GM10266 (cell line): ENCODE results near the gene TMEM141.

Experiments
- DNase-seq: peaks from one replicate; pipeline ENCODE4 v3.0.0; 2012; ENCODE audit errors: extremely low spot score
- CTCF ChIP-seq: IDR thresholded peaks from 2 replicates; pipeline ENCODE4 v1.5.1; 2012; ENCODE audit warnings: mild to moderate bottlenecking, low read depth; ENCODE audit not compliant: control insufficient read depth, insufficient read depth; ENCODE audit errors: missing control alignments

The TMEM141 gene

DNA sequence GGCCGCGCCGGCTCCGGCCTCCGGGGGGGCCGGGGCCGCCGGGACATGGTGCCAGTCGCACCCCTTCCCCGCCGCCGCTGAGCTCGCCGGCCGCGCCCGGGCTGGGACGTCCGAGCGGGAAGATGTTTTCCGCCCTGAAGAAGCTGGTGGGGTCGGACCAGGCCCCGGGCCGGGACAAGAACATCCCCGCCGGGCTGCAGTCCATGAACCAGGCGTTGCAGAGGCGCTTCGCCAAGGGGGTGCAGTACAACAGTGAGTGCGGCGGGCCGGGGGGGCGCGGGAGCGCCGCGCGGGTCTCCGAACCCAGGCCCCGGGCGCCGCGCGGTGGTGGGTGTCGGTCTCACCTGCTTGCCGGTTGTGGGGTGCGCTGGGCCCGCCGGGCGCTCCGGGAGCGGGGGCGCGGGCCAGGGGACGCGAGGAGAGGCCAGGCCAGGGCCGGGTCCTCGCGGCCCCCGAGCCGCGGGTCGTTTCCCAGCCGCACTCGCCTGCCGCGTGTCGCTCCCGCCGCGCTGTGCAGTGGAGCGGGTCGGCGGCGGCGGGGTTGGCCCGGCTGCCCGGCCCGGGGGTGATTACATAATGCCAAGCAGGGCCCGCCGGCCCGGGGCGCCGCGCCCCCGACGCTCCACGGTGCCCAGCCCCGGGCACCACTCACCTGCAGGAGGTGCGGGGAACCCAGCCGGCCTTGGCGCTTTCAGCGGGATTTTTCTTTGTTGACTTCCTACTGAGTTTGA, 17.1 kb downstream of the TMEM141 start:
- TF ChIP-seq CTCF = no peak
- peak; percentile 65 for DNase-seq

DNA sequence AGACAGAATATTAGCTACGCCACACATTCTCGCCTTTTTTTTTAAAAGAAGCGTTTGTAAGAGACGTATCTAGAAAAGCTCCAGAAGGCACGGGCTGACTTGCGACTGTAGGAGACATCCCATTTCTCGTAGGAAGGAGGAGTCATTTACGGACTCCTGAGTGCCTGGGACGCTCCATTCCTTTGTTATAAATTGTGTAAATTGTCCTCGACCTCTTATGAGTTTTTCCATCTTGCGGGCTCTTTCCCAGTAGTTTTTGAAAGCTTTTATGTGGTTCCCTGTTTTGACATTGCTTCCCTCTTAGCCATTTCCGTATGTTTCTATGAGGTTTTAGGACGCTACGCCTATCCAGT, 17.6 kb downstream of the TMEM141 start:
- no peak for DNase-seq
- TF ChIP-seq CTCF = no peak

DNA sequence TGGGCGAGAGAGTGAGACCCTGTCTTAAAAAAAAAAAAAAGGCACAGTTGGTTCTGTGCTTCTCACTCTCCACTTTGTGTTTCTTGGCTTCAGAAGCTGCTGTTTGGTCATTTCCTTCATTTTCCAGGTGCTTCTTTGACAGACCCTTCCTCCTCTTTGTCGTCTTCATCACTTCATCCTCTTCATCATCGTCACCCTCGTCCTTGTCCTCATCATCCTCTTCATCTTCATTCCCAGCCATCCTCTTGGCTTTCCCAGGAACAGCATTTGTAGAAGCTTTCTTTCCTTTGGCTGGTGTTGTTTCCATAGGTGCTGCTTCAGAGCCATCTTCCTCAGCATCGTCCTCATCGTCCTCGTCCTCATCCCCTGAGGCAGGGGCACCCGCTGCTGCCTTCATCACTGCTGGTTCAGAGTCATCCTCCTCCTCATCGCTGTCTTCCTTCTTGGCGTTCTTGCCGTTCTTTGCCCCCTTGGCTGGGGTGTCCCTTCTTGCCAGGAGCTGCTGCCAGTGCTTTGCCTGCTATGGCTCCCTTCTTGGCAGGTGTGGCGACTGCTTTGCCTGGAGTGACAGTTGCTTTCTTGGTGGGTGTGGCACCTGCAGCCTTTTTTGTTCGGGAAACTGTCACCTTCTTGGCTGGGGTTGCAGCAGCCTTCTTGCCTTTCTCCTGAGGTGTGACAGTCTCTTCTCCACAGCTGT, 23.7 kb downstream of the TMEM141 start:
- TF ChIP-seq CTCF = no peak
- no peak for DNase-seq

GRCh38 chr9:136815422-136815782, 24.3 kb downstream of the TMEM141 start:
- TF ChIP-seq CTCF = no peak
- no peak for DNase-seq

GRCh38 chr9:136820971-136821825, 30.1 kb downstream of the TMEM141 start:
- TF ChIP-seq CTCF = no peak
- DNase-seq = no peak

DNA sequence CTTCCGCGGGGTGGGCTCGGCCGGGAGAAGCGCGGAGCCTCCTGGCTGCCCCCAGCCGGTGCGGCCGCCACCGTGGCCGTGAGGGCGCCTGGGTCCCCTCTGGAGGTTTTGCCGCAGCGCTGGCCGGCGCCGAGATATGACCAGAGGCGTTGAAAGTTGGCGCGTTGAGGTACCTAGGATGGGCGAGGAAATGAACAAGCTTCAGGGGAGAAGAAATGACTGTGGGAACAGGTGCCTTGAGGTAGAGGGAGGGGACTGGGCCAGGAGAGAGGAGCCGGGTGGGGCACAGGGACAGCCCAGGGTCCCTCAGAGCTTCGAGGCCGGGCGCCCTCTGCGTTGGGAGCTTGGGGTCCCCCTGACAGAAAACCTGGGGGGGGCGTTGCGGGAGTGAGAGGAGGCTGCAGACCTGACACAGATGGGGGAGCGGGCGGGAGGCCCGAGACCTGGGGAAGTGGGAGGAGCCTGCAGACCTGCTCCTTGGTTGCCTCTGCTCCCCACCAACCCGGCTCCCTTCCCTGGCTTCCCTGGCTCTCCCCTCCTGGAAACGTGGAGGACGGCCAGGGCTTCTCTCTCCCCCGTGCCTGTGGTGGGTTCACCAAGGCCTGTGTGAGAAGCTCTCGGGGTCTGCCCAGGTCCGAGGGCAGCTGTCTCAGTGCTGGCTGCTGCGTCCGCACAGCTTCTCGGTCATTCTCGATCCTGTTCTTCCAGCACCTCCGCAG, 30.8 kb downstream of the TMEM141 start:
- DNase-seq = no peak
- TF ChIP-seq CTCF = no peak
